Gastrocnemius medialis (tissue), 4 donors: ENCODE measurements around the gene WDCP. TPM values are rescaled to one million over a fixed set of nuclear protein-coding genes. Genes with fewer than 3 reads are reported as not detected.

Source experiments
- ATAC-seq, 2 donors: fragments of 150-250 bp; one replicate each; pipeline ENCODE4 v1.9.1; 2016
- DNase-seq, 2 donors: peaks; one replicate each; pipeline ENCODE4 v3.0.0-alpha.2; 2019
- H3K27ac ChIP-seq, 4 donors: fragments of 200-600 bp; sonication (generic); 1 replicate in 1 of 4; 2 replicates in 3 of 4; pipeline ENCODE4 v1.5.1; 2016 to 2018; ENCODE audit warnings: mild to moderate bottlenecking in 2 of 4, moderate library complexity in 1 of 4
- H3K27me3 ChIP-seq, 3 donors: fragments of 200-600 bp; sonication (generic) in 2 of 3; 1 replicate in 1 of 3; 2 replicates in 2 of 3; pipeline versions ENCODE4 v1.5.1 to v1.6.0; 2016 to 2019; ENCODE audit warnings: mild to moderate bottlenecking in 1 of 3, moderate library complexity in 1 of 3
- H3K36me3 ChIP-seq, 2 donors: fragments of 200-600 bp; sonication (generic) in 1 of 2; one replicate each; pipeline ENCODE4 v1.5.1; 2017 to 2018
- H3K4me1 ChIP-seq, 2 donors: fragments of 200-600 bp; sonication (generic) in 1 of 2; one replicate each; pipeline ENCODE4 v1.5.1; 2016 to 2017; ENCODE audit warnings: mild to moderate bottlenecking in 2 of 2
- H3K4me3 ChIP-seq, 4 donors: fragments of 200-600 bp; sonication (generic) in 3 of 4; 1 replicate in 1 of 4; 2 replicates in 3 of 4; pipeline ENCODE4 v1.5.1; 2016 to 2019; ENCODE audit warnings: mild to moderate bottlenecking in 2 of 4
- H3K9me3 ChIP-seq, 3 donors: fragments of 200-600 bp; sonication (generic) in 2 of 3; 1 replicate in 1 of 3; 2 replicates in 2 of 3; pipeline ENCODE4 v1.5.1; 2016 to 2019
- CTCF ChIP-seq, 5 experiments: fragments of 450-650 bp in 3 of 5; fragments of 200-600 bp in 2 of 5; sonication (generic) in 2 of 5; IDR thresholded peaks in 4 of 5; conservative IDR thresholded peaks in 1 of 5; 1 replicate in 4 of 5; 2 replicates in 1 of 5; pipeline ENCODE4 v1.5.1; 2016 to 2019; ENCODE audit warnings: antibody characterized with exemption in 5 of 5, mild to moderate bottlenecking in 3 of 5, moderate library complexity in 3 of 5
- POLR2A ChIP-seq, 2 donors: fragments of 450-650 bp; IDR thresholded peaks; one replicate each; pipeline ENCODE4 v1.6.1; 2017; ENCODE audit warnings: antibody characterized with exemption in 2 of 2, mild to moderate bottlenecking in 2 of 2, moderate library complexity in 2 of 2
- in situ Hi-C, 4 donors: fragments of 200-750 bp; cut with MboI; loops; one replicate each; pipeline versions ENCODE4 v1.15.0 to v1.8.0; 2017; ENCODE audit warnings: low sequenced_read_pairs in 4 of 4
- intact Hi-C: fragments of 100-400 bp; cut with DNase I; formaldehyde crosslinking; loops from one replicate; pipeline ENCODE4 v1.15.1; 2023; ENCODE audit warnings: low total_unique reads
- total RNA-seq, 4 donors: library from RNA; depleted of rRNA; stranded (reverse); fragments of >200 nt; gene quantifications; one replicate each; pipeline versions ENCODE4 v1.1.0 to v1.2.3, GENCODE V29; 2016

Gene WDCP
- total RNA-seq, 4 donors from 2014 or later = 4.8 to 8.4 (median 8.3) TPM

- H3K36me3 ChIP-seq = no peaks in the 10 kb centered on the region
- DNase-seq (no peak), ATAC-seq (no peak)
- no peak overlapping the region for H3K27ac ChIP-seq
- TF ChIP-seq CTCF (IDR thresholded peaks at IDR 0.05 in 4 of 5, conservative IDR thresholded peaks at IDR 0.05 in 1 of 5) (no peak), POLR2A (IDR thresholded peaks at IDR 0.05) (no peak)
- H3K27me3 ChIP-seq = peaks cover 25 to 30% (median 28%) of the 10 kb centered on the region in 3 donors
- peaks cover 4 to 8% of the 10 kb centered on the region in 2 donors for H3K4me1 ChIP-seq
- H3K9me3 ChIP-seq = no peaks in the 10 kb centered on the region
- in situ Hi-C loops = no loop called here
- intact Hi-C loops = no loop called here
- H3K4me3 ChIP-seq = peak overlapping the region in 2 of 4 donors; percentile 32 to 49
These were observed 36.5 kb downstream of the WDCP start for GRCh38 chr2:24010477-24011249.

GRCh38 chr2:24009680-24010476, 37.3 kb downstream of the WDCP start, which contains the start of gene MFSD2B:
Gene MFSD2B (plus strand): TSS chr2:24010085. CDS start chr2:24010097, 12 bp downstream.
- ATAC-seq (no peak), DNase-seq (no peak)
- Histone ChIP-seq H3K4me3 (peak within 1 kb of the TSS in 3 of 4 donors; percentile 32 to 49 (median 44)), H3K27me3 (peaks cover 25 to 30% (median 28%) of the 10 kb centered on the region in 3 donors), H3K36me3 (no peaks in the 10 kb centered on the region), H3K4me1 (peaks cover 4 to 8% of the 10 kb centered on the region in 2 donors), H3K9me3 (no peaks in the 10 kb centered on the region), H3K27ac (no peak within 1 kb of the TSS)
- intact Hi-C loops (no loop called here), in situ Hi-C loops (no loop called here)
- TF ChIP-seq CTCF (IDR thresholded peaks at IDR 0.05 in 4 of 5, conservative IDR thresholded peaks at IDR 0.05 in 1 of 5) = no peak

- TF ChIP-seq CTCF (IDR thresholded peaks at IDR 0.05 in 4 of 5, conservative IDR thresholded peaks at IDR 0.05 in 1 of 5) = no peak
- TF ChIP-seq POLR2A (IDR thresholded peaks at IDR 0.05) = no peak
- in situ Hi-C loops = no loop called here
These were observed 37.9 kb downstream of the WDCP start for GRCh38 chr2:24009367-24009679.

GRCh38 chr2:24008672-24009366, 38.4 kb downstream of the WDCP start:
- DNase-seq (no peak), ATAC-seq (no peak)
- H3K4me3 ChIP-seq = no peak overlapping the region
- in situ Hi-C loops = no loop called here
- intact Hi-C loops = no loop called here
- no peak overlapping the region for H3K27ac ChIP-seq
- no peaks in the 10 kb centered on the region for H3K36me3 ChIP-seq
- H3K9me3 ChIP-seq = no peaks in the 10 kb centered on the region
- peaks cover 4 to 8% of the 10 kb centered on the region in 2 donors for H3K4me1 ChIP-seq
- TF ChIP-seq POLR2A (IDR thresholded peaks at IDR 0.05) (no peak), CTCF (IDR thresholded peaks at IDR 0.05 in 4 of 5, conservative IDR thresholded peaks at IDR 0.05 in 1 of 5) (no peak)
- H3K27me3 ChIP-seq = peaks cover 25 to 30% (median 28%) of the 10 kb centered on the region in 3 donors

More at GRCh38 chr2:24009367-24009679, 37.9 kb downstream of the WDCP start:
- DNase-seq (no peak), ATAC-seq (no peak)
- intact Hi-C loops = no loop called here
- peak overlapping the region in 2 of 4 donors; percentile 44 to 49 for H3K4me3 ChIP-seq
- no peaks in the 10 kb centered on the region for H3K36me3 ChIP-seq
- H3K9me3 ChIP-seq = no peaks in the 10 kb centered on the region
- peaks cover 25 to 30% (median 28%) of the 10 kb centered on the region in 3 donors for H3K27me3 ChIP-seq
- H3K27ac ChIP-seq = no peak overlapping the region
- peaks cover 4 to 8% of the 10 kb centered on the region in 2 donors for H3K4me1 ChIP-seq
